ENCODE measurements around the gene CMIP.

- TF ChIP-seq CTCF (IDR thresholded peaks at IDR 0.05) (no peak), NRF1 (IDR thresholded peaks at IDR 0.05; ENCODE audit: low read depth, low read length) (no peak), RXRA (IDR thresholded peaks at IDR 0.05; ENCODE audit: borderline replicate concordance, low read depth) (no peak), EP300 (IDR thresholded peaks at IDR 0.05; ENCODE audit: borderline replicate concordance in 1 of 2, low read depth in 1 of 2, low read length in 1 of 2) (no peak), FOSL2 (IDR thresholded peaks at IDR 0.05; ENCODE audit: borderline replicate concordance, low read depth) (no peak), SMC3 (IDR thresholded peaks at IDR 0.05; ENCODE audit: low read depth, low read length) (no peak), USF2 (IDR thresholded peaks at IDR 0.05; ENCODE audit: borderline replicate concordance, low read depth, low read length) (no peak), MXI1 (IDR thresholded peaks at IDR 0.05; ENCODE audit: low read depth, low read length) (no peak), RCOR1 (IDR thresholded peaks at IDR 0.05; ENCODE audit: low read length) (no peak), MAX (IDR thresholded peaks at IDR 0.05; ENCODE audit: low read depth) (no peak)
Observed at GRCh38 chr16:81602792-81603191, 158.2 kb downstream of the CMIP start.

Measured in SK-N-SH (cell line).